ENCODE results near the gene STK4. TPM values are rescaled to one million over a fixed set of nuclear protein-coding genes. Genes with fewer than 3 reads are reported as not detected.

Gene STK4
- total RNA-seq, 4 donors from 2014 or later, result 26.9 to 33.5 (median 28.8) TPM

GRCh38 chr20:45097485-45098102, 131.3 kb downstream of the STK4 start:
- WGBS, 2 donors (ENCODE audit: low coverage in 1 of 2), result 63 to 88% methylated on average over 3 to 12 of the region's 56 CpGs
- no peak overlapping the region for H3K27ac ChIP-seq
- H3K9me3 ChIP-seq, result no peaks in the 10 kb centered on the region
- no peak for ATAC-seq
- H3K36me3 ChIP-seq, result no peaks in the 10 kb centered on the region
- H3K4me1 ChIP-seq, result peaks cover 0 to 24% (median 8%) of the 10 kb centered on the region in 3 donors
- no peak for TF ChIP-seq EP300 (IDR thresholded peaks at IDR 0.05)
- no peak for TF ChIP-seq POLR2AphosphoS5 (IDR thresholded peaks at IDR 0.05)
- TF ChIP-seq CTCF (IDR thresholded peaks at IDR 0.05), result peak in 1 of 4 experiments; percentile 28
- H3K27me3 ChIP-seq, result peaks cover 74% of the 10 kb centered on the region
- H3K4me3 ChIP-seq, result peak overlapping the region in 1 of 2 donors; percentile 32

GRCh38 chr20:45098103-45098773, 131.9 kb downstream of the STK4 start:
- H3K27me3 ChIP-seq, result peaks cover 78% of the 10 kb centered on the region
- H3K36me3 ChIP-seq, result no peaks in the 10 kb centered on the region
- H3K4me1 ChIP-seq, result peaks cover 0 to 24% (median 8%) of the 10 kb centered on the region in 3 donors
- H3K9me3 ChIP-seq, result no peaks in the 10 kb centered on the region
- no peak for ATAC-seq
- no CpG with 5 or more reads among the region's 91 CpGs for WGBS, 2 donors (ENCODE audit: low coverage in 1 of 2)
- no peak for TF ChIP-seq EP300 (IDR thresholded peaks at IDR 0.05)
- TF ChIP-seq POLR2A (IDR thresholded peaks at IDR 0.05), result no peak
- no peak overlapping the region for H3K27ac ChIP-seq
- peak overlapping the region in 1 of 2 donors; percentile 32 for H3K4me3 ChIP-seq

- TF ChIP-seq EP300 (IDR thresholded peaks at IDR 0.05) (no peak), CTCF (IDR thresholded peaks at IDR 0.05) (no peak), POLR2AphosphoS5 (IDR thresholded peaks at IDR 0.05) (no peak), POLR2A (IDR thresholded peaks at IDR 0.05) (no peak)
- Histone ChIP-seq H3K27ac (no peak within 1 kb of the TSS), H3K36me3 (no peaks in the 10 kb centered on the region), H3K9me3 (no peaks in the 10 kb centered on the region), H3K4me3 (no peak within 1 kb of the TSS), H3K27me3 (peaks cover 81% of the 10 kb centered on the region), H3K4me1 (peaks cover 0 to 21% (median 6%) of the 10 kb centered on the region in 3 donors)
- WGBS, 2 donors (ENCODE audit: low coverage in 1 of 2), result 0 to 40% methylated on average over 1 of the region's 38 CpGs
- no peak for ATAC-seq
Measured at GRCh38 chr20:45100563-45101245, 134.4 kb downstream of the STK4 start, which contains the start of gene KCNS1. Gene KCNS1, minus strand, starts transcription at chr20:45101127. Its CDS starts 1,891 bp downstream, at chr20:45099236.

GRCh38 chr20:45101333-45101850, 135.1 kb downstream of the STK4 start:
- Histone ChIP-seq H3K27ac (no peak overlapping the region), H3K27me3 (peaks cover 79% of the 10 kb centered on the region), H3K4me3 (no peak overlapping the region), H3K36me3 (no peaks in the 10 kb centered on the region), H3K9me3 (no peaks in the 10 kb centered on the region), H3K4me1 (peaks cover 0 to 17% (median 5%) of the 10 kb centered on the region in 3 donors)
- WGBS, 2 donors (ENCODE audit: low coverage in 1 of 2), result 59 to 60% methylated on average over 1 to 4 of the region's 6 CpGs
- no peak for TF ChIP-seq POLR2A (IDR thresholded peaks at IDR 0.05)
- TF ChIP-seq EP300 (IDR thresholded peaks at IDR 0.05), result no peak
- no peak for TF ChIP-seq POLR2AphosphoS5 (IDR thresholded peaks at IDR 0.05)
- no peak for ATAC-seq

GRCh38 chr20:45103072-45103471, 136.8 kb downstream of the STK4 start:
- WGBS, 2 donors (ENCODE audit: low coverage in 1 of 2), result 57 to 58% methylated on average over 1 to 2 of the region's 2 CpGs
- no peak overlapping the region for H3K27ac ChIP-seq
- TF ChIP-seq EP300 (IDR thresholded peaks at IDR 0.05) (no peak), POLR2AphosphoS5 (IDR thresholded peaks at IDR 0.05) (no peak), POLR2A (IDR thresholded peaks at IDR 0.05) (no peak), CTCF (IDR thresholded peaks at IDR 0.05) (no peak)
- H3K9me3 ChIP-seq, result no peaks in the 10 kb centered on the region
- no peak overlapping the region for H3K4me3 ChIP-seq
- peaks cover 77% of the 10 kb centered on the region for H3K27me3 ChIP-seq
- no peaks in the 10 kb centered on the region for H3K36me3 ChIP-seq
- ATAC-seq, result no peak
- peaks cover 0 to 11% (median 1%) of the 10 kb centered on the region in 3 donors for H3K4me1 ChIP-seq

All from gastroesophageal sphincter (tissue), 4 donors.